ENCODE results near the gene MUC6. TPM values are rescaled to one million over a fixed set of nuclear protein-coding genes. Genes with fewer than 3 reads are reported as not detected.

Gene MUC6
- total RNA-seq, 1 donor from 2014 or later: under 0.01 TPM

DNA sequence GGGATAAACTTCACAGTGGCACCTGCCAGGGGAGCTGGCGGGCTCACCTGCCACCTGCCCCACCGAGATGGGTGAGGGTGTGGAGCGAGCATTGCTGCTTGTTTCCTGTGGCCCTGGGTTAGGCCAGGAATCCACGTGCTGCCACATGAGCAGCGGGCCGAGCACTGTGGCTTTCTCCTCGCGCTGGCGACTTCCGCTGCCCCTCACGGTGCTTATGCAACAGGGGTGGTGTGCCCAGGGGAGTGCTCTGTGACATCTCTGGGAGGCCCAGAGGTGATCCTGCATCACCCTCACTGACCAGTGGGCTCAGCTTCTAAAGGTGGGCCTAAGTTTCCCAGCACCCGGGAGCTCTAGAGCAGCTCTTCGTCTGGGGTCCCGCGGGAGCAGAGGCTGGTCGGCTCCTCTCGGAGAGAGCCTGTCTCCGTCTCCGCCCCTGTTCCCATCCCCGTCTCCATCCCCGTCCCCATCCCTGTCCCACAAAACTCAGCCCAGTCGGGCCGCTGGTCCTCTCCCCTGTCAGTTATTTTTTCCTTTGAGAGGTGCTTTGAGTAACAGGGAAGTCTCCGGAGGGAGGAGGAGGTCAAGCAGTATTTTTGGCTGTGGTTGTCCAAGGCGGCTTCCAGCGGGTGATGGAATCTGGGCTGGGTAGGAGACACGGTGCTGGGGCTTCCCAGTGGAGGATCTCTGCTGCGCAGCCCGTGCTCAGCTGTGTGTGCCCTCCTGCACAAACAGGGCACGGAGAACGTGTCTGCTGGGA, 68.3 kb downstream of the MUC6 start:
- no peak for DNase-seq

DNA sequence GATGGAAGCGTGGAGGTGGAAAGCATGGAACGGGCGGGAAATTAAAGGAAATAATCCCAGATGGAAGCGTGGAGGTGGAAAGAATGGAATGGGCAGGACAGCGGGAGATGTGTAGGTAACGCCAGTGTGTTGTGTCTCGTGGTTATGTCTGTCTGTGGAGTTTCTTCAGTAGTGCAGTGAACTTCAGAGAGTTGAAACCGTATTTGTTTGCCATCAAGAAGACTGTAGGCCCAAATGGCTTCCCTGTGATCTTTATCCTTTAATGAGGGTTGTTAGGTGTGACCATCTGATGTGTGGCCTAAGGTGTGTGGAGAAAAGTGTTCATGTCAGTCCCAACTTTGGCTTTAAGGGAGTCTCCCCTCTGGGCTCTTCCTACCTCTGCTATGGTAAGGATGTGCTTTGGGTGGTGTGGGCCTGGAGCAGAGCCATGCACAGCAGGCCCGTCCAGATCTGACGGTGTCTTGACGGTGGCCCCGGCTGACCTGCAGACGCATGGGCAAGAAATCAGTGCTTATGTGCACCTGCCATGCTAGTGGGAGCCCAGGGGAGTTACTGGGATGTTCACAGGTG, 71.2 kb downstream of the MUC6 start:
- DNase-seq: no peak

DNA sequence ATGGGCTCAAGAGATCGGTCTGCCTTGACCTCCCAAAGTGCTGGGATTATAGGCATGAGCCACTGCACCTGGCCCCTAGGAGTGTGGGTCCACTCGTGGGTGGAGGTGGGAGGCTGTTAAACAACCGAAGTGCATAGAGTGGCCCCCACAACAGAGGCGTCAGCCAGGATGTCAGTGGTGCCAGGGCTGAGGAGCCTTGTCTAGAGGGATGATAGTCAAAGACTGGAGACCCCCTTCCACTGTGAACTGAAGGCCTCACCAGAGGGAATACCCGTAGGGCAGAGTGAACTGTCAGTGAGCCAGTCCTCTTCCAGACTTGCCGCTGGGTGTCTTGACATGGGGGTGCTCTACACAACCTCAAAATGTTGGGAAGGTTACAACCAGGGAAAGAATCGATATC, 72.7 kb downstream of the MUC6 start:
- no peak for DNase-seq

Other genes with a start within 250 kb of the MUC6 start
- not detected for gene CEND1, start 246.6 kb downstream of the MUC6 start, total RNA-seq
- gene SLC25A22, start 238.4 kb downstream of the MUC6 start, total RNA-seq: 11.6 TPM
- 4.6 TPM for gene PIDD1, start 231.5 kb downstream of the MUC6 start, total RNA-seq
- gene RPLP2, start 226.8 kb downstream of the MUC6 start, total RNA-seq: 391 TPM
- 60.0 TPM for gene PNPLA2, start 217.8 kb downstream of the MUC6 start, total RNA-seq
- 5.6 TPM for gene CRACR2B, start 208.8 kb downstream of the MUC6 start, total RNA-seq
- gene CD151, start 203.8 kb downstream of the MUC6 start, total RNA-seq: 70.8 TPM
- gene POLR2L, start 194.2 kb downstream of the MUC6 start, total RNA-seq: 64.4 TPM
- gene TSPAN4, start 193.9 kb downstream of the MUC6 start, total RNA-seq: 35.8 TPM
- gene CHID1, start 125.9 kb downstream of the MUC6 start, total RNA-seq: 29.3 TPM
- 29.1 TPM for gene AP2A2, start 110.8 kb downstream of the MUC6 start, total RNA-seq
- under 0.01 TPM for gene MUC2, start 38.2 kb upstream of the MUC6 start, total RNA-seq
- 0.39 TPM for gene MUC5AC, start 121.2 kb upstream of the MUC6 start, total RNA-seq
- gene MUC5B, start 186.3 kb upstream of the MUC6 start, total RNA-seq: 0.30 TPM